ENCODE results near the gene MCUR1. TPM values are rescaled to one million over a fixed set of nuclear protein-coding genes. Genes with fewer than 3 reads are reported as not detected.
"Not testable (repeated sequence)": the region's sequence is repeated elsewhere in the genome, so short reads cannot be mapped to it uniquely, and the experiment has no call there.

MCUR1 gene
- total RNA-seq, 1 donor from 2014 or later, result 25.3 TPM

GRCh38 chr6:13780162-13780561 is 34.2 kb downstream of the MCUR1 start:
- intact Hi-C loops (cut with micrococcal nuclease), result not testable (repeated sequence)

DNA sequence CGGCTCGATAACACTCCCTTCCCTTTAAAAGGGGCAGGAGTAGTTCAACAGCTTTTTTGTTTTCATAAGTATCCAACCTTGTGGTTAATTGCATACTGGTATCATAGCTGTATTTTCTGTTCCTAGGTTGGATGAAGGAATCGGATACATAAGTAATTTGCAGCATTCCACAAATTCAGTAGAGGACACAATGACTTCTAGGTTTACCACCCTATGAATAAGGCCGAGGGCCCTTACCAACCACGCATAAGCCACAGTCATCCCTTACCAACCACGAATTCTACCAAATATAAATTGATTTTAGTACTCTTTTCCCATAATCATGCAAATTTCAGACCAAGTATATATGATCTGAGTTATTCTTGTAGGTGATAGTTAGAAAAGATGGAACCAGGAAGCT is 36.3 kb downstream of the MCUR1 start:
- intact Hi-C loops (cut with micrococcal nuclease), result no loop called here

- intact Hi-C loops (cut with micrococcal nuclease), result no loop called here
Observed at GRCh38 chr6:13776602-13777001, 37.8 kb downstream of the MCUR1 start.

DNA sequence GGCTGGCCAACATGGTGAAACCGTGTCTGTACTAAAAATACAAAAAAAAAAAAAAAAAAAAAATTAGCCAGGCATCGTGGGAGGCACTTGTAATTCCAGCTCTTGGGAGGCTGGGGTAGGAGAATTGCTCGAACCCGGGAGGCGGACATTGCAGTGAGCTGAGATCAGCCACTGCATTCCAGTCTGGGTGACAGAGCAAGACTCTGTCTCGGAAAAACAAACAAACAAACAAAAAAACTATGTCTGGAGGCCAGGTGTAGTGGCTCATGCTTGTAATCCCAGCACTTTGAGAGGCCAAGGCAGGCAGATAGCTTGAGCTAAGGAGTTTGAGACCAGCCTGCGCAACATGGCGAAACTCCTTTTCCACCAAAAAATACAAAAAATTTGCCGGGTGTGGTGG is 38.9 kb downstream of the MCUR1 start:
- intact Hi-C loops (cut with micrococcal nuclease), result not testable (repeated sequence)

GRCh38 chr6:13772358-13773030 is 41.9 kb downstream of the MCUR1 start:
- intact Hi-C loops (cut with micrococcal nuclease), result not testable (repeated sequence)

DNA sequence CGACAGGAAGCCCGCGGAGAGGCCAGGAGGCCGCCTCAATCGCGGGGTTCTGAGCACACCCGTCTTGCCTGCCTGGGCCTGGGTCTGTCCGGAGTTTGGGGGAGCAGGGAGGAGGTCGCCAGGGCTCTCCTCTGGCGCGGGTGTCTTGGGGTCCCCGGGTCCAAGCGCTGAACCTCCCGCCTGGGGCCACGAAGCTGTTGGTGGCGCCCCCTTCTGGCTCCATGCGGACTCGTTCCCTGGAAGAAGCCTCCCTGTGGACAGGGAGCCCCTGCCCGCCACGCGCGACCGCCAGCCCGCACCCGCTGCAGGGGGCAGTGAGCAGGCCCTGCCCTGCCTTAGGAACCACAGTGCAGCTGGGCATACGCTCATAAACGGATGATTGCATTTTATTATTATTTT is 44.7 kb downstream of the MCUR1 start:
- intact Hi-C loops (cut with micrococcal nuclease), result no loop called here

GRCh38 chr6:13769034-13769654 is 45.2 kb downstream of the MCUR1 start:
- intact Hi-C loops (cut with micrococcal nuclease), result no loop called here

DNA sequence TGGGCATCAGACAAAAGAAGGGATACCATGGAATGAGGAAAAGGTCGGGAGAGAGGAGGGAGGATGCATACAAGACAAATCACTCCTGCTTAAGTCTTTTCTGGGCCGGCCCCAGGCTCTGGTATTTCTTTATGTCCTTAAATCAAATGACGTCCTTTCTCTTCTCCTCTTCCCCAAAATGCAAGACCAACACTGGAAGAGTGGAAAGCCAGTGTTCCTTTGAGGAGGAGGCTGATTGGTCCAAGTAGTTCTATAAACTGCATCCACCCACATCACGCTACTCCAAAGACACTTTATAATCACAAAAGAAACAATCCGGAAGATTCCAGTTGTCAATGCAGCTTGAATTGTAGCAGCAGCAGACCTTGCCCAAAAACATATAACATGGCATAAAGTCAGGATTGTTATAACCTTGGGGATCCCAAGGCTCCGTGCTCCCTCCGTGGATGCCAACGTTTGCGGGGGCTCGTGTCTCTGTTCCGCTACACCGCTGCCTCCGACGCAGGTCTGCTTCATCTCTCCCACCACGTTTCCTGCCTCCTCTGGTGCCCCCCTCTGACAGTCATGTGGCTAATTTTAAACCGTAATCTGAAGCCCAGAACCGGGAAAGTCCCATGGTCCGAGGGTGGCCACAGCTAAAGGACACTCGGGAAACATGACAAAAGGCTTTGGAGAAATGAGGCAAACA is 47.1 kb downstream of the MCUR1 start:
- intact Hi-C loops (cut with micrococcal nuclease), result loop anchor here (1.0 kb wide), 1 partner anchor 152 kb away; the partner anchor contains the start of gene NOL7

DNA sequence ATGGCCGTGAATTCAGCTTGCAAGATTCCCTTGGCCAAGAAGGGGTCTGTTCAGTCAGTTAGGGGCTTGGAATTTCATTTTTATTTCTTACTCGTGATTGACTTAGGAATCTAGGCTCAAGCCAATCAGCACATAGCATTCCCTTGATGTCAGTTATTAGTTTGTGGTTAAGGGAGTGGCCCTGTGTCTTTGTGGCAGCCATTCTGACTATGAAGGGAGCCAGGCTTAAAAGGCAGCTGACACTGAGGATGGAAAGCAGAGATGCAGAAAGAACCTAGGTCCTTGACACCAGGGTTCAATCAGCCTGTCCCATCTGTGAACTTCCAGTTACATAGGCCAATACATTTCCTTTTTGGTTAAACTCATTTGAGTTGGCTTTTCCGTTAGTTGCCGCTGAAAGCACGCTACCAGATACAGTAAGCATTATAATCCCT is 48.1 kb downstream of the MCUR1 start:
- intact Hi-C loops (cut with micrococcal nuclease), result no loop called here

GRCh38 chr6:13765570-13765969 is 48.8 kb downstream of the MCUR1 start:
- intact Hi-C loops (cut with micrococcal nuclease), result no loop called here

DNA sequence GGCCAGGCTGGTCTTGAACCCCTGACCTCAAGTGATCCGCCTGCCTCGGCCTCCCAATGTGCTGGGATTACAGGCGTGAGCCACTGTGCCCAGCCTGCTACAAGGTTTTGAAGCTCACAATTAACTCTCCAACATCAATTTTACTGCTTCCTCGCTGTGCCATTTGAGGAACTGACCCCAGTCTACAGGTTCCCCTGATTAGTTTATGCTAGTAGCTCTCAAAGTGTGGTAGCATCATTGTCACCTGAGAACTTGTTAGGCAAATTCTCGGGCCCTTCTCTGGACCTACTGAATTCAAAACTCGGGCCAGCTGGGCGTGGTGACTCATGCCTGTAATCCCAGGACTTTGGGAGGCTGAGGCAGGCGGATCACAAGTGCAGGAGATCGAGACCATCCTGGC is 49.4 kb downstream of the MCUR1 start:
- intact Hi-C loops (cut with micrococcal nuclease), result loop anchor here (5.0 kb wide), 1 partner anchor 53 kb away; the partner anchor contains the start of gene RANBP9

DNA sequence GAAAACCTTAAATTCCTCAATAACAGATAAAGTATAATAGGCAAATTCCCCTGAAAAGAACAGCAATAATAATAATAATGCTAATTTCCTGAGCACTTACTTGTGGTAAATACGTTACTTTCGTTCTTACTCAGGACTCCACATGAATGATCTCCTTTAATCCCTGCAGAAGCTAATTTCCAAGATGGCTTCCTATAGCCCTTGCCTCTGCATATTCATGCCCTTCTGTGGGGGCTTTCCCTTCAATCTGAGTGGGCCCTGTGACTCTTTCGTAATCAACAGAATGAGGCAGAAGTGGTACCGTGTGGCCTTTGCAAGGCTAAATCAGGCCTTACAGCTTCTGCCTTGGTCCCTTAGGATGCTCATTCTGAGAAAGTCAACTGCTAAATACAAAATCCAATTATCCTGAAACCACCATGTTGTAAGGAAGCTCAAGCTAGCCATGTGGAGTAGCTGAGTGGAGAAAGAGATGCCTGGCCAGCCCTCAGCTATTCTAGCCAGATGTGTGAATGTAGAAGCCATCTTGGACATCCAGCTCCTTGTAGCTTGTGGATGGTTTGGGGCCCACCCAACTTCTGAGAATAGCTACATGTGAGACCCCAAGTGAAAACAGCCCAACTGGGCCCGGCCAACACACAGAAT is 50.5 kb downstream of the MCUR1 start:
- intact Hi-C loops (cut with micrococcal nuclease), result loop anchor here (5.0 kb wide), 1 partner anchor 52 kb away; the partner anchor contains the start of gene RANBP9

GRCh38 chr6:13762611-13763441 is 51.5 kb downstream of the MCUR1 start:
- intact Hi-C loops (cut with micrococcal nuclease), result loop anchor here (5.0 kb wide), 1 partner anchor 51 kb away; the partner anchor contains the start of gene RANBP9

GRCh38 chr6:13761361-13762036 is 52.9 kb downstream of the MCUR1 start:
- intact Hi-C loops (cut with micrococcal nuclease), result loop anchor here (5.0 kb wide), 1 partner anchor 49 kb away; the partner anchor contains the start of gene RANBP9

DNA sequence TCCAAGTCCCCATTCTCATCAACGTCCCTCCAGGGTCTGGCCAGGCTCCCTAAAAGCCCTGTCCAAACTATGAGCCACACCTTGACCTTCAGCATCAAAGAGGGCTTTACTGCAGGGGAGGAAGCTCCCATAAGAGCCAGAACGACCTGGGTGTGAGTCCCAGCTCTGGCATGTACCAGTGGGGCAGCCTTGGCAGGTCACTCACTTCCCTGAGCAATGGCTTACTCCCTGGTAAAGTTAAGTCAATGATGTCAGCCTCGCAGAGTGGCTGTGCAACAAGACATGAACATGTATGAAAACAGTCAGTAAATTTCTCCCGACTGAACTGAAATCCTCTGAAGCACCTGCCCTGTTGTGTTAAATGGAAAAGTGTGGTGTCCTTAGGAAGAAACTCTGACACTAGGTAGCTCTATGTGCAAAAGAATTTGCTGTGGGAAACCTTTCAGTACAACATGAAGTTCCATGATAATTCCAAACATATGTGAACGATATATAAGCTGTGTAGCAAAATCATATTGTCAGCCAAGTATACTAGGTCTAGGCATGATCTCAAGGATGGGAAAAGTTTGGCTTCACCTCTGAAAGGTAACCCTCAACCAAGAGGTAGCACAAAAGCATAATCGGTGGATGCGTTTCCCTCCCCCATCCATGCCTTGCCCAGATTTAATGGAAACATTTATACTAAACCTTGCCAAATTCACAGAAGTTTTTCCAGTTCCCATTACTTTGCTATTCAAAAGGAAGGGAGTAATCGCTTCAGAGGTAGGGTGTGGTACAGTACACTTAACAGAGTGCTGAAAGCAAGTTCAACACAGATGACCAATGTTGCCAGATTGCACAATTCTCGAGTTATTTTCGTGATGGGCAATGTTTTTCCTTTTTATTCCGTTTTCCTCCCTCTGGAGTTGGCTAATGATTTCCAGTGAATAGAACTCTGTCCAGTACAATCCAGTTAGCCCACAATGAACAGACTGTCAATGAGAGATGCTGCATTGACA is 53.8 kb downstream of the MCUR1 start:
- intact Hi-C loops (cut with micrococcal nuclease), result loop anchor here (5.0 kb wide), 1 partner anchor 48 kb away; the partner anchor contains the start of gene RANBP9

DNA sequence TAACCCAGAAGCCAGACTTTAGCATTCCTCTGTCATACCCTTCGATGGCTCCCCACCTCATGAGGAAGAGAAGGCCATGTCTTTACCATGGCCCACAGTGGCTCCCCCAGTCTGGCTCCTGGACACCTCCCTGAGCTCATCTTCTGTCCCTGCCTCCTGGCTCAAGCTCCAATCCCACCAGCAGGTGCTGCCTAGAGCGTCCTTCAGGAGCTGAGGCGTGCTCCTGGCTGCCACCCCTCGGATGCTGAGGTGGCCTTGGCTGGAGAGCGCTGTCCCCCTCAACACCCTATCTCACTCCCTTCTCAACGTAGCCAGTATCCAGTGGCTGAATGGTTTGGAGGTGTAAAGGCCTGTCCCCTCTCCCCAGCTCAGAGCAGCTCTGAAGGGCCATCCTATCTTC is 55.3 kb downstream of the MCUR1 start:
- intact Hi-C loops (cut with micrococcal nuclease), result no loop called here

- intact Hi-C loops (cut with micrococcal nuclease), result no loop called here
Observed at GRCh38 chr6:13754644-13755043, 59.7 kb downstream of the MCUR1 start.

- intact Hi-C loops (cut with micrococcal nuclease), result no loop called here
Observed at GRCh38 chr6:13743736-13744127, 70.6 kb downstream of the MCUR1 start.

All from T-helper 2 cell treated with Interferon-gamma antibody and Interleukin-4, amounts not matched to agents 100 ng/mL and 5 ng/mL, for 36 hours (primary cell).